Left hindlimb (tissue), 1 donor: ENCODE results near the gene THSD7B.

ENCODE experiments used
- DNase-seq: peaks from one replicate; pipeline ENCODE4 v3.0.0-alpha.2; 2018

Gene THSD7B

GRCh38 chr2:137208431-137208891, 443.1 kb downstream of the THSD7B start:
- no peak for DNase-seq

- no peak for DNase-seq
Measured at GRCh38 chr2:137210039-137210438, 444.7 kb downstream of the THSD7B start.

- no peak for DNase-seq
Measured at GRCh38 chr2:137211761-137212160, 446.4 kb downstream of the THSD7B start.

- no peak for DNase-seq
Measured at GRCh38 chr2:137220438-137220993, 455.2 kb downstream of the THSD7B start.

GRCh38 chr2:137221797-137222492, 456.6 kb downstream of the THSD7B start:
- DNase-seq = no peak

DNA sequence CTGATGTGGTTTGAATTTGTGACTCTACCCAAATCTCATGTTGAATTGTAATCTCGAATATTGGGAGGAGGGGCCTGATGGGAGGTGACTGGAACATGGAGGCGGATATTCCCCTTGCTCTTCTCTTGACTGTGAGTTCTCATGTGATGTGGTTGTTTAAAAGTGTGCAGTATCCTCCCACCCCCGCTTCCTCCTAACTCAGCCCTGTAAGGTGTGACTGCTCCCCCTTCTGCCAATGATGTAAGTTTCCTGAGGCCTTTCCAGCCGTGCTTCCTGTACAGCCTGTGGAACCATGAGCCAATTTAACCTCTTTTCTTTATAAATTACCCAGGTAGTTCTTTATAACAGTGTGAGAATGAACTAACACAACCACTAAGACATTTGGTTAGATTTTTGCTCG, 458.4 kb downstream of the THSD7B start:
- DNase-seq = no peak

- DNase-seq = no peak
Measured at GRCh38 chr2:137228566-137228965, 463.2 kb downstream of the THSD7B start.

DNA sequence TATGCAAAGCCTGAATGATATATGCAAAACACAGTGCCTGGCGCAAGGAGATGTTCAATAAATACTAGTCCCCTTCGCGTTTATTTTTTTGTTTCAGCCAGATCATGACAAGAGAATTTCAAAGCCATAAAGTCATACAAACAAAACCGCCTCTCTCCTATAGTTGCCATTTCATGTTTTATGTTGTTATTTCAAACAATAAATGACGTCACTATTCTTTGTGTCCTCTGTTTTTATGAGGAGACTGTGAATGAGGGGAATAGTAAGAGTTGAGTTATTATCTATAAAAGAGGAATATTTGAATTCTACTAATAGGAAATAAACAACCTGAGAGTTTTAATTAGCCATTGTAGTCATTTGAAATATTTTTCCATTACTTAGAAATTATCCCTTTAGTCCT, 464.5 kb downstream of the THSD7B start:
- no peak for DNase-seq

GRCh38 chr2:137231628-137232027, 466.3 kb downstream of the THSD7B start:
- no peak for DNase-seq

DNA sequence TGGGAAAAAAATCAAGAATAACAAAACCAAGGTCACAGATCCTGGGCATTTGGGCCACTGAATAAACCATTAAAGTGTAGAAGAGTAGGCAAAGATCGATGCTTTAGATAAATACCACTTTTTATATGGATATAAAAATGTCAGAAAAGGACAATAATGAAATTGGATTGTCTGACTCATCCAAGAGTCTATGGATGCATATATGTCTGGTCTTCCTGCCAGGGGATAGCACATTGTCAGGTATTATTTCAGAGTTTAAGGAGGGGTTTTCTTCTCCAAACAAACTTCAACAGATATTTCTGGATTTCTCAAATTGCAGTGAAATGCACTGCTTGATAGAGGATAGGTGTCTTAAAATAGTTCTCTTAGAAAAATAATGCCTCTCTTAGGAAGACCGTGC, 466.7 kb downstream of the THSD7B start:
- DNase-seq = no peak

DNA sequence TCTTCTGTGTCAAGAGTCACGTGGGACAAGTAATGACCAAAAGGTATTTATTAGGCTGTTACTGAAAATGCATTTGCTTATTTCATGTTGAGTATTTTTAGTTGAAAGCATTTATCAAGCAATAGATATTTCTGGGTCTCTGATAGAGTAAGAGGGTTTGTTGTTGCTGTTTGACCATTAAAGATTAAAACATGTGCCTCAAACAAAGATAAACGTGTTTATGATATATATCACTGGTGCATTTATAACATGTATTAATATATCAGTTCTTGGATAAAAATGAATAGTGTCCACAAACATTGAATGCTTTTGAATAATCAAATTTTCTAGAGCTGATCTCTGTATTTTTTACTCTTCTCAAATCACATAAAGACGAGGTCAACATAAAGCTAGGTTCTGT, 467.7 kb downstream of the THSD7B start:
- no peak for DNase-seq

DNA sequence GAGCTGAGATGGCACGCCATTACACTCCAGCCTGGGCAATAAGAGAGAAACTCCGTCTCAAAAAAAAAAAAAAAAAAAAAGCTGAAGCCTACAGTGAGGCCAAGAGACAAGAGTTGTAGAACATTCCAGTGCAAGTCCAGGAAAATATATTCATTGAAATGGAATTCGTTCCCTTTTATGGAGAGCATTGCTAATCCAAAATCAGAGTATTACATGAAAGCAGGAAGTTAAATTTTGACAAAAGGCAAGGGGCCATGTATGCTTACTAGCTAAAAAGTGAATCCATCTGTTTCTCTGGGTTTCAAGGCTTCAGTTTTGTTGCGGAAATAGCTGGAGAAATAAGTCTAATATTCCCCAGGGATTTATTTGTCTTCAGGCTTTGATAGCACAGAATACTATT, 471.7 kb downstream of the THSD7B start:
- DNase-seq = no peak

GRCh38 chr2:137238065-137238464, 472.7 kb downstream of the THSD7B start:
- no peak for DNase-seq

DNA sequence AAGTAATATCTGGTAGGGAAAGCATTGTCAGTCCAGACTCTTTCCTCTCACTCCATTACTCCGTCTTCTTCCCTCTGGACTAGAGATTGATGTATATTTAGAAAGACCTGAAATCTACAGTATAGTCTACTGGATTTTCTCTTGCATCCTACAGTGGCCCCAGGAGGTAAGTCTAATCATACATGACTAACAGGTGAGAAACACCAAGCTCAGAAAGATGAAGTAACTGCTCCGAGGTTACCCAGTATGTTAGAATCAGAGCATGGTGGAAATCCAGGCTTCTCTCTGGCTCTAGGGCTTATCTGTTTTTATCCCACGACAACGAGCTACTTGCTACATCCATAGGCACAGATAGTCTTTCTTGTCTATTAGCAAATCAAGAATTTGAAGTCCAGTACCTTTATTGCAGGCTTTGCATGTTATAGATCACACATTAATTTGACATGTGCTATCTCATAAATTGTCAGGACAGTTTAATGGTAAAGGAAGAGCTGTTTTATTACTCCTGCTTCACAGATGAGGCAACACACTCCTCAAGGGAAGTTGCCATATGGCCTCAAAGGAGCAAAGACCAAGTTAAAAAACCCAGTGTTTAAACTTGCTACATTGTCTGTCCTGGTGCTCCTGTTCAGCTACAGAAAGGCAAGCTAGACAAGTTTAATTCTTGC, 484.3 kb downstream of the THSD7B start:
- no peak for DNase-seq

DNA sequence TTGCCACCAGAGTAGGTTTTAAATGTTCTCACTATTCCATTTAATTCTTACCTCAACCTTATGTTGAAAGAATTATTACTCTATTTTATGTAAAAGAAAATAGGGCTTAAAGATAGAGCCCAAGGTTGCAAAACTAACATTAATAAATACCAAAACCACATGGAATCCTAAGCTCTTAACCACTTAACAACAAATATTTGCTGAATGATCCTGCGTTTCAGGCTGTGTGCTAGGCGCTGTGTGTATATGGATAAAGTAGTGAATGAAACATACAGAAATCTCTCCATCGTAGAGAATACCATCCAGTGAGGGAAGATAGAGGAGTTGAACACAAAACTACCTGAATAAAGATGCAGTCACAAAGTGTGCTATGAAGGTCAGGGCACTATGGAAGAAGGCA, 485.1 kb downstream of the THSD7B start:
- DNase-seq = no peak

DNA sequence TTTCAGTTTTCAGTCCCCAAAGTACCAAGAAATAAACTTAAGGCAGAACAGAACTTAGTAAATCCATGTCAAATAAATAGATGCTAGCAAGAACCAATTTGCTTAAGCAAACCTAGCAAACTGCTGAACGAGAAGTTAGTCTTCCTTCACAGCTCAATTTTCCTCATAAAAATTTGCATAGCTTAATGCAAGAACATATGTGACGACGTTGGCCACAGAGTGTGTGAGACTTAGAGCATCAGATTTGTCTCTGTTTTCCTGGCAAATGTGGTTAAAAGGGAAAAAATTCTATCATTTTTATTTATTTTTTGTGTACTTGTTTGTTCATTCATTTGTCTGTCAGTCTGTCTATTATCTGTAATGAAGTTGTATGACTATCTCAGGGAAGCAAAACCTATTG, 485.7 kb downstream of the THSD7B start:
- DNase-seq = no peak

GRCh38 chr2:137252934-137253333, 487.6 kb downstream of the THSD7B start:
- no peak for DNase-seq

- no peak for DNase-seq
Measured at GRCh38 chr2:137254052-137254451, 488.7 kb downstream of the THSD7B start.

- DNase-seq = no peak
Measured at GRCh38 chr2:137255345-137255744, 490.0 kb downstream of the THSD7B start.

DNA sequence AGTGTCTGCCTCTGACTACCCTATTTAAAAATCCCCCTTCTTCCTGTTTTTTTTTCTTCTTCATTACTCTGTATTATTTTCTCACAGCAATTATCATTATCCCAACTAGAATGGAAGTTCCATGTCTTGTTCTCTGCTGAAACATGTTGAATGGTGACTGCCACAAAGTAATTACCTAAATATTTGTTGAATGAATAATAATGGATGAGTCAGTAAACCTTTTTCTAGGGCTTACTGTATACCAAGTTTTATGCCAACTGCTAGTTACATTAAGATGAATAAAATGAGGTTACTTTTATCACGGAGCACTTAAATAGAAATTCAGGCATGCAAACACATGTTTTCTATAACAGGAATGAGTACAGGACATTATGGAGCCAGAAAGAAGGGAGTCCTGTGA, 490.6 kb downstream of the THSD7B start:
- no peak for DNase-seq

- no peak for DNase-seq
Measured at GRCh38 chr2:137261881-137262585, 496.7 kb downstream of the THSD7B start.

GRCh38 chr2:137262594-137262993, 497.2 kb downstream of the THSD7B start:
- no peak for DNase-seq

DNA sequence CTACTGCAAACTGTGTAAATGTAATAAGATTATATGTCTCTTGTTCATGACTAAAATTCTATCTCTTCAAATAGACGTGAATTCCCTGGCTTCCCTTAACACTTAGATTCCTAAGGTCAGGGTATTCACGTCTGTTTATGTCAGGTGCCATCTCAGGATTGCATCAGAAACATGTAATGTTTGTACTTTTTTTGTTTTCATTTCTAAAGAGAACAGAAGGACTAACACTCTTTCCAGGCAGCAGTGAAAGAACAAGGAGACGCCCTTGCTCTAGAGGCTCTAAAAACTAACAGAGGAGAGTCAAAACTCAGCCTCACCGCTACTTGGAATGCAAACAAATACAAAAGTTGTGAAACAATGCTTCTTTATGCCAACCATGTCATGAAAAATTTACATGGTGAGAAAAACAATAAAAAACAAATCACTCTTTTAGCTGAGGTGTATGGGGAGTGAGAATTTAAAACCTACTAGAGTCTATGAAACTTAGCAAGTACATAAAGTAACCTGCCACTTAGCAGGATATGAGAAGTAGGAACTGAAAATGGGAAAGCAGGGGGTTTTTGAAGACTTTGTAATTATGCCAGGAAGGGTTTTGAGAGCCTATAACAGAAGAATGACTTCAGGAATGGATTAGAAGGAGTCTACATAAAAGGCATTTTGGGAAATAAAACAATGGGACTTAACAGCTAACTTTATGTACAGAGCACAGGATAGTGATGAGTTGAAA, 522.7 kb downstream of the THSD7B start:
- no peak for DNase-seq
